NCI-H2171 (cell line): ENCODE measurements around the gene FXYD2.
"Not testable (repeated sequence)": the region's sequence is repeated elsewhere in the genome, so short reads cannot be mapped to it uniquely, and the experiment has no call there.

Source experiments
- DNase-seq: peaks from one replicate; lab custom pipeline; 2025; lab: John Stamatoyannopoulos, UW

The FXYD2 gene

DNA sequence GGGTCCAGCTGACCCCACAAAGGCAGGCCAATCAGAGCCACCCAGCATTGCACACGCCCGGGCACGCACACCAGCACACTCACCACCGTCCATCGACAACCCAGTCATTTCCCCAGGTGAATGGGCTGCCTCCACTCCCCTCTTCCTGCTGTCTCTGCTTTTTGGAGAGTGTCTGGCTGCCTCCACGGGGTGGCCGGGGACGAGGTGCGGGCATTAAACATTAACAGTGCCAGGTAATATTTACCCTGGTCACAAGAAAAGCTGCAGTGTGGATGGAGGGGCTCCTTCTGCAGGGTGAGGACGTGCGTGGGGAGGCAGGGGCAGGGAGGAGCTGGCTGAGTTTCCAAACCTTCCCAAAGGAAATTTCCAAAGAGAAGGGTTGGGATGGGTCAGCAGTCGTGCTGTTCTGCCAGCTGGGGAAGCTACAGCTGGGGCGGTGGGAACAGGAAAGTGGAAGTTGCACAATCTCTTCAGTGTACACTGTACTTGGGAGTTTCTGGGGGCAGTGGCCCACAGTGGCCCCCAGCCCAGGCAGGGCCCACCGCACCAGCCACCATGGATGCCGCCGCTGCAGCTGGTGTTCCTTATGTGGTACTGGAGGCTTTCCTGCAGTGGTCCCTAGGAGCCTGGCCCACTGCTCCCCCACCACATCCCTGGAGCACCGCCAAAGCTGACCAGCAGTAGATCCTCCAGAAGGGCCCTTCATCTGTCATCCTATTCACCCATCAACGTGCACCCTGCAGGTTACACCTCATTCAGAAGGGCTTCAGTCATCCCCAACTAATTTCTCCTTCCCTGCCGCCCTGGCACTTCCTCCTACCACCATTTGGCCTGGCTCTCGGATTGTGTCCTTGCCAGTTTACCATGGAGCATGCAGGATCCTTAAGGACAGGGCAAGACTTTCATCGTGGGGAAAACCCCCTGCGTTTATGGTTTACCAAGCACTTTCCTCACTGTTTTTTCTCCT lies at the start of gene FXYD2:
TSS of gene FXYD2 (minus strand) at position 174 of the 967 bp plus-strand sequence. CDS start at position 108, 66 bp downstream.
- no peak for DNase-seq

DNA sequence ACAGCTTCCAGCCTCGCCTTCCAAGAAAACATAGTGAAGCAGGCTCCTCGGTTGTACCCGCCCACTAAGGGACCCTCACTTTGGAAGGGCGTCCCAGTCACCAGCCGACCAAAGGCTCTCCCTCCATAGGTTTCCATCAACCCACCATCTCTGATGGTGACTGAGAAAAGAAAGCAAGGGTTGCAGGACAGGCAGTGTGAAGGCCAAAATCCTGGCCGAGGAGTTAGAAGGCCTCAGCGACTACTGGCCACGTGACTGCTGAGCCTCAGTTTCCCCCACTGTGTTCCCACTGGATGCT lies 49.2 kb upstream of the FXYD2 start:
- no peak for DNase-seq

DNA sequence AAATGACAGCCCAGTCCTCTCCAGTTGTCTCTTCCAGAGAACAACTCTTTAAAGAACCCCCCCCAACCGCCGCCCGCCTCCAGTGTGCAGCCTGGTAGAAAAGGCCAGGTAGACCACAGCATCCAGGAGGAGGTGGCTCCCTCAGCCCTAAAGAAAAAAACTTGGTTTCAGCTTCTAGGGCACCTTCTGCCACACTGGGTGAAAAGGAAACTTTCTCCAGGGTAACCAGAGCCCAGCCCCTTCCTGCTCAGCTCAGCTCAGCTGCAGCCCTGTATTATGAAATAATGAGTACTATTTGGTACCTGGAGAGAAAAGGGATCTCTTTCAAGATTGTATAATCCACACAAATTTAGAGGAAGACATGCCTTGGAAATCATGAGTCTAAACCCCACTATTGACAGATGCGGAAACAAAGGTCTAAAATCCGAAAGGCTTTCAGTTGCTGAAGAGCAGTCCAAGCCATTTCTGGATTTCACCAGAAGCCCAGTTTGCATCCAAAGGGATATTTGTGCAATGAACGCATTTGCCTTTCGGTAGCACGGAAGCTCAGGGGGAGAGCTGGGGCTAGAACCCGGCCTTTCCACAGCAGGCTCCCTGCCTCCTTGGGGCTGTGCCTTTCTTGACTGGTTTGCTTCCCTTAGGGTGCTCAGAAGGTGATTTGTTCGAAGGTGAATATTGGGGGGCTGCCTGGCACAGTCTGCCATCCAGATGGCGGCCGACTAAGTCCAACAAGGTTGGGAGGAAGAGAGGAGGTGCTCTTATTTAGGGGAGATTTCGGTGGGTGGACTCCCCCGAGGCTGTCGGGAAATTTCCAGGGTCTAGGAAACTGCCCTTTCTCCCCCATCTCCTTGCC lies 48.7 kb upstream of the FXYD2 start:
- no peak for DNase-seq

DNA sequence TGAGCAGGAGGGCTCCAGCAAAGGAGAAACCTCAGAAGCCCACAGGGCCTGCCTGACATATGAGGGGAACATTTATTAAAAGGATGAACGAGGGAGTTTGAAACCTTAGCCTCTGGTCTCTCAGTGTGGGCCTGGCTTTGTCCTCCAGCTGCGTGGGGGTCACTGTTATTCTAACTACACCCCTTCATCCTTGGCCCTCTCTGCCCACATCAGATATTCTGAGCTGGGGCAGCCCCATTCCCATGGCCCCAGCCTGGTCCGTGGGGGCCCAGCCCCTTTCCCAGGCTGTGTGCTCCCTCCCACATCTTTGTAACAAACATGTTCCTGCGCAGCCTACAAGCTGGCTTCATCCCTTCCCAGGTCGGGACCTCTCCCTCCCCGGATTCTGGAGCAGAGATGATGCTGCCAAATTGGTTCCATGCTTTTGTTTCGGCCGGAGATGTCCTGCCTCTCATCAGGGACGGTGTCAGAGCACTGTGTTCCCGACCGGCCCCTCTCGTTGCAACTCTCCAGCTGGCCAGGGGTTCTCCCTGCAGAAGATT lies 47.9 kb upstream of the FXYD2 start:
- DNase-seq, result no peak

DNA sequence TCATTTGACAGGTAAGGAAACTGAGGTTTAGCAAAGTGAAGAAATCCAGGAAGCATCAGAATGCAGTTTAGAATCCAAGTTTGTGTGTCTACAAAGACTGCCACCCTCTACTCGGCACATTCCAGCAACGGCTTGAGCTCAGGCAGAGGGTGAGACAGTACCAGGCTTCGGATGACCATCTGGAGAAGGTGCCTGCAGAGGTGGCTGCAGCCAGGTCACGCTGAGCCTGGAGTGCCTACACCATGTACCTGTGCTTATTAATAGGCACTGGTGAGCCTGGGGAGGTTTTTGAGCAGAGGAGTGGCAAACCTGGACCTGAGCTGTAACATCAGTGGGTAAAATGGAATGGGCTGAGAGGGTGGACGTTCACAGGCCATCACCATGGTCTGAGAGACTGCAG lies 47.2 kb upstream of the FXYD2 start:
- no peak for DNase-seq

DNA sequence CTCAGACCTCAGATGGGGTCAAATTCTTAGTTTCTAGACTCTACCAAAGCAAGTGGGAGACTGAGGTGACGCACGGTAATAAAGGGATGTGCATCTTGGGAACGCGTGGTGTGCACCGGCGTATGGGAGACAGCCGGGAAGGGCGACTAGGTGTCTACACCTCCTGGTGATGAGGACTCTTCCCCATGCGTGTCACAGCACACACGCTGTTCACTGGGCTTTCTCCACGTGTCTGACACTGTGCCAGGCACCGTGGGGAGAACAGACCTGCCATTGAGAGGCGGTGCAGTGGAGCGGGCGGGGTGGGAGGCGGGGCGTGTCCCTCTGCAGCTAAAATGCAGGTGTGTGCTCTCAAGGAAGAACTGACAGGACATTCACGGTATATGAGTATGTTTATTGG lies 46.6 kb upstream of the FXYD2 start:
- no peak for DNase-seq

DNA sequence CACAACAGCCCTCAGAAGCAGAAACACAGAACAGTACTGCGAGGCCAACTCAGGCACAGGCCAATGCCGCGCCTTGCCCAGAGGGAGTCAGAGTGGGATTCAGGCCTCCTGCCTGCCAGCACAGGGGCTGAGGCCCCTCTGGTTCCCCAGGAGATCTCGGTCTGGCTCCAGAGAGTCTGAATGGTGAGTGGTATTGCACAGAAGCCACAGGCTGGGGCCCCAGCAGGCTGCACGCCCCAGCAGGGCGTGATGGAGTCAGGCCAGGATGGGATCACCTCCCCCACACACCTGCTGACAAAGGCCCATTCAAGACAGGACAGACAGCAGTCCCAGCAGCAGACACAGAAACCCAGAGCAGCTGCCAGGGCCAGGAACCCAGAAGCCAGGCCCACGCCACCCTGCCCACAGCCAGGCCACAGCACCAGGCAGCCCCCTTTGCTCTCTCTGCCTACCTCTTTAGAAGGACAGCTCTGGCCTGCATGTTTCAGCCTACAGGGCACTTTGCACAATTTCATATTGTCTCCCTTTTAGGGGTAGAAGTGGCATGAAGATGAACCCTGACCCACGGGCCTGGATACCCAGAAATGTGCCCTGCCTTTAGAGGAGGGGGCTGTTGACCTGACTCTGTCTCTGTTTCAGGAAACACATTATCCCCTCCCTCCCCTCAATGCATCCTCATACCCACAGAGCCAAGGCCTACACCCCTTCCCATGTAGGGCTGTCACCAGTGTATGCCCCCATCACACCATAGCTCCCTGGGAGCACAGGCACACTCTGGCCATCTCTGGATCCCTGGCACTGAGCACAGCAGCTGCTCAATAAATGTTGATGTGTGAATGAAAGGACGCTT lies 45.8 kb upstream of the FXYD2 start:
- no peak for DNase-seq

DNA sequence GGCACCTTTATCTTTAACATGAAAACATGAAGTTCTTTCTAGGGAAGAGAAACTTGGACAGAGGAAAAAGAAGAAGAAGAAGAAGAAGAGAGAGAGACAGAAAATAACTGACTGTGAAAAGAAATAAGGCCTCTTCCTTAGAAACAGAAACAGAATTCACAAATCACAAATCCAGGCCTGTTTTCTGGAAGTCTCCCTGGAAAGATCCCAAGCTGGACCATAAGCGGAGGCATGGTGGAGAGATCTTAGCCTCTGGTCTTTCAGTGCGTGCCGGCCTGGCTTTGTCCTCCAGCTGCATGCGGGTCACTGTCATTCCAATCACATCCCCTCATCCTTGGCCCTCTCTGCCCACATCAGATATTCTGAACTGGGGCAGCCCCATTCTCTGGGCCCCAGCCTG lies 45.1 kb upstream of the FXYD2 start:
- no peak for DNase-seq

DNA sequence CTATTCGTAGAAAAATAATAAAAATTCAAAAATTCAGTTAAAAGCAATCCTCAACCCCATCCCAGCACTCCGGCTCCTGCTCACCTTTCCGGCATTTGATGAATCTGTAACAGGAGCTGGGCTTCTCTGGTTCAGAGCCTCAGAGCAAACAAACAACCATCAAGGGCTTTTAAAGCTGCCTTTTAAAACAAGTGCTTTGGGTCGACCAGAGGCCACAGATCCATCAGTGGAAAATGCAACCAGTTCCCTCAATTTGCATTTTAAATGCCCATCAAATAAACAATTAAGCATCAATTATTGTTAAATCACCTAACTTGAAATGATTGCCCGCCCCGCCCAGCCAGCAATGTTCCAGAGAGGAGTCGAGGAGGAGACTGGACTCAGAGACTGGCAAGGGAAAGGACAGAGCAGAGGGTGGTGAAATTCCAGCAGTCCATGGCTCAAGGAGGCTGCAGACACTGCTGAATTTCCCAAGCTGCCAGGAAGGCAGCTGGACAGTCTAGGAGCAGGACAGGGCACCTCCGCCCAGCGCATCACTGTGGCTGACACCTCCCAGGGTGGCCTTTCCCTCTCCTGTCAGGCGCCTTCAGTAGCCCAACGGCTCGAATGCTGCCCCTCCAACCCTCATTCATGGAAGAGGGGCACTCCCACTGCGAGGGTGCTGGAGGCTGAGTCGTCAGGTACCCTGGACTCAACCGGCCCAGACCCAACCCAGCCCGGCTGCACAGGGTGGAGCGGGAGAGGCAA lies 44.4 kb upstream of the FXYD2 start:
- DNase-seq, result no peak

DNA sequence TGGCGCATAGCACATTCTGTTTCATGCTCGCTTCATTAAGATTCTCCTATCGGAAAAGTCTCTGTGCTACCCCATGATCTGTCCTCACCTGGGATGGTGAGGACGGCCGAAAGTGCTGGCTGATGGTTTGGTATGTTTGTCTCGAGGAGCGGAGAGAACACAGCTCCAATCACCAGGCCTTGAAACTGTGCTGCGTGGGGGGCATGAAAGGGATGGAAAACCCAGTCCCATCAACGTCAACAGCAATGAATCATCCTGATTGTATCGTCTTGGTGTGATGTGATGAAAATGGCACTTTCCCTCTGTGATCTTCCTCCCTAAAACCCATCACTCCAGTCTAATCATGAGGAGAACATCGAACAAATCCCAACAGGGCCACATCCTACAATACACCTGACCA lies 43.5 kb upstream of the FXYD2 start:
- no peak for DNase-seq

DNA sequence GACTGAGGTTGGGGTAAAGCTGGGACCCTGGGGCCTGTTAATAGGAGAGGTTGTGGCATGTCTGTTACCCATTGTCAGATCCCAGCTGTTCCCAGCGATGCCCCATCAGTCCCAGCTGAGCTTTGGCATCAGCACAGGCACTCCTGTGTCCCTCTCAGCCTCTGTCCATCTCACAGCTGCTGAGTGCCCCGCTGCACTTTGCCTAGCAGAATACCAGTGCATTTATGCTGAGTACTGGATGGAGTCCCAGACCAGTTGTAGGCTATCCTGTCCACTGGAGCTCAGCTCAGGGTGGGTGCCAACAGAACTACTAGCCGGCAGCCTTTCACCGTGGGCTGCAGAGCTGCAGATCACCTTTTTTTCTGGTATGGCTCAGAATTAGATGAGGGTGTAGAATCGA lies 42.0 kb upstream of the FXYD2 start:
- no peak for DNase-seq

DNA sequence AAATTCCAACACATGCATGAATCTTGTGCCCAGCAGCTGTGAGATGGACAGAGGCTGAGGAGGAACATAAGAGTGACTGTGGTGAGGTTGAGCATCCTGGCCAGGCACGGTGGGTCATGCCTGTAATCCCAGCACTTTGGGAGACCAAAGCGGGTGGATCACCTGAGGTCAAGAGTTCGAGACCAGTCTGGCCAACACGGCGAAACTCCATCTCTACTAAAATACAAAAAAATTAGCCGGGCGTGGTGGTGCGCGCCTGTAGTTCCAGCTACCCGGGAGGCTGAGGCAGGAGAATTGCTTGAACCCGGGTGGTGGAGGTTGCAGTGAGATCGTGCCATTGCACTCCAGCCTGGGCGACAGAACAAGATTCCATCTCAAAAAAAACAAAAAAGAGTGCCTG lies 41.0 kb upstream of the FXYD2 start:
- not testable (repeated sequence) for DNase-seq

DNA sequence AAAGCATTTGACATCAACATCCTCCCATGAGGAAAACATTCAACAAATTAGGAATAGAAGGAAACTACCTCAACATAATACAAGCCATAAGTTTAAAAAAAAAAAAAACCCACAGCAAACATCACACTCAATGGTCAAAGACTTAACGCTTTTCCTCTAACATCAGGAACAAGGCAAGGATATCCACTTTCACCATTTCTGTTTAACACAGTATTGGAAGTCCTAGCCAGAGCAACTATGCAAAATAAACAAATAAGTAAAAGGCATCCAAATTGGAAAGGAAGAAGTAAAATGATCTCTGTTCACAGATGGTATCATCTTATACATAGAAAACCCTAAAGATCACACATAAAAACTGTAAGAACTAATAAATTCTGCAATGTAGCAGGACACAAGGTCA lies 38.8 kb upstream of the FXYD2 start:
- DNase-seq, result no peak

DNA sequence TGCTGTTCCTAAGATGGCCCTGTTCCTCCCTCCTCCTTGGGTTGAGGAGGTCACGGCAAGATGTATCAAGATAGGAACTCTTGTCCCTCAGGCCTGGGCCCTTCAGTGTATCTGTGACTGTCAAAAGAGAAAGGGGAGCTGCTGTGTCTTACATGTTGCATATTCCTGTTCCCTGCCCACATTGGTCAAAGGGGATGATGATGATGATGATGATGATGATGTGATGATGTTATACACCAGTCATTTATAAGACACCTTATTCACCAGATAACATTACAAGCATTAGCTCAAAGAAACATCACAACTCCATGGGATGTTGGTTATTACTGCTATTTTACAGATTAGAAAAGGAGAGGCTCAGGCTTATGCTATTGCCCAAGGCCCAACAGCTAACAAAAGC lies 38.2 kb upstream of the FXYD2 start:
- DNase-seq, result no peak

DNA sequence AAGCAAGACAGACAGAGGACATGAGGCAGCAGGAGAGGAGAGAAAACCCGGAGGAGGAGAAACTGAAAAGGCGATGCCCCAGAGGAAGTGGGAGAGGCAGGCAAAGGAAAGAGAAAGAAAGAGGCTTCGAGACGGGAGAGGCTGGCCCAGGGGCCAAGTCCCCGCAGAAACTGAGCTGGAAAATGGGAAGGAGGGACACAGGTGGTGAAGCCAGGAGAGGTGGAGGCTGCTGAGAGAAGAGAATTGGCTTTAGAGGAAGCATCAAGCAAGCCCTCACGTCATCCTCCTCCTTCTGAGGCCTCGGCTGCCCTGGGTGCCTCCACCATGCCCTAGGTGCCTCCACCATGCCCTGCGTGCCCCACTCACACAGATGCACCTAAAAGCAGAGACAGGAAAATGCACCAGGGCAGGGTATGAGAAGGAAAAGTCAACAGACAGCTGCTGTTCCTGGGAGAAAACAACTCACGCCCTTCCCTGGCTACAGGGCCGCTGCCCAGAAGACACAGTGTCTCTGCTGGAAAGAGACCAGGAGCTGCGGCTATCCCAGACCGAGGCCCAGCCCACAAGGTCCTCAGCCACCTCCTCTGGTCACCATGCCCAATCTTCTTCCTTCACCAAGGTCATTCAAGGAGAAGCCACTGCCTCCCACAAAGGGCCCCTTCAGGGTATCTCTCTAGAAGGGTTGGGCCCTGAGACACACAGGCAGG lies 37.6 kb upstream of the FXYD2 start:
- DNase-seq, result no peak

DNA sequence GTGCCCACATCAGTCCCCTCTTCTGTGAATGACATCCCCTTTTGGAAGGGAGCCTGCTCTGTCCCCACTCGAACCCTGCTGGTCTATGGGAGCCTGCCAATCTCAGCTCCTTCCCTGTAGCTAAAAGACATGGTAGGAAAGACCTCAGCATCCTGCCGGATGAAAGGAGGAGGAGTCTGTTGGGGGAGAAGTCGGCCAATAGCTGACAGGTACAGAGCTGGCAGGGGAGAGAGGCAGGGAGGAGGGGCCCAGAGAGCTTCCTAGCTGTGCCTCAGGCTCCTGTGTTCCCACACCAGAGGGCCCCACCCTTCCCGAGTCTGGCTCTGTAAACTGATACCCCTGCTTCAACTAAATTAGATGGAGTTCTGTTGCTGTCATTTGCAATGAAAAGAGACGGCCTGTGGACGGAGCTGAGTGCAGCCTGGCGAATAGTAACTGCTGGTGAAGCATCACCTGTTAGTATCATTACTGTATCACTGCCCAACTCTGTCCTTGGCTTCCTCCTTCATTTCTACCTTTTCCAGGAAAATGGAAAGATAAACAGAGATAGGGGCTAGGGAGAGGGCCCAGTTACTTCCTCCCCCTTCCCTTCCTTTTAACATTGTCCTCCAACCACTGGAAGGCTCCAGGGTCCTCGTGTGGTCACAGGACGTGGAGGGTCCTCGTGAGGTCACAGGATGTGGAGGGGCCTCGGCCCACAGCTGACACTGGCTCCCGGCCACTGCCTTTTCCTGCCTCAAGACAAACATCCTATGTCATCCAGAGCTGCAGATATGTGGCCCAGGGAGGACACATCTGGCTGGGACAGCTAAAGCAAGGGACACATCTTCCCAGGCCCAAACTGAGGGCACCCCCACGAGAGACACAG lies 36.8 kb upstream of the FXYD2 start:
- DNase-seq, result peak; percentile 63

DNA sequence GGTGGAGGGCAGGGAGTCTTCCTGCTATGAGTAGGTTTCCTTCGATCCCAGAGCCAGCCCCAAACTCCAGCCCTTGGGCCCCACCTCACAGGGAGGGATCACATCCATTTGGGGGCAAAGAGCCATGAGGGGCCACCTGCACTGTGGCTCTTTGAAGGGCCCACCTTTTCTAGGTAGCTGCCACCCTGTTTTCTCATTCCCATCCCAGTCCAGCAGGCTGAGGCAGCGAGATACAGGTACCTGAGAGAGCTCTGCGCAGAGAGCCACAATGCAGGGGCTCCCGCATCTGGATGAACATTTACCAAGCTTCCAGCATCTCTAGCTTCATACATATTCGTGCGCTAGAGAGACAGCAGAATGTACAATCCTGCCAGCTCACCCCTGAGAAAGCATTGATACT lies 35.6 kb upstream of the FXYD2 start:
- no peak for DNase-seq

DNA sequence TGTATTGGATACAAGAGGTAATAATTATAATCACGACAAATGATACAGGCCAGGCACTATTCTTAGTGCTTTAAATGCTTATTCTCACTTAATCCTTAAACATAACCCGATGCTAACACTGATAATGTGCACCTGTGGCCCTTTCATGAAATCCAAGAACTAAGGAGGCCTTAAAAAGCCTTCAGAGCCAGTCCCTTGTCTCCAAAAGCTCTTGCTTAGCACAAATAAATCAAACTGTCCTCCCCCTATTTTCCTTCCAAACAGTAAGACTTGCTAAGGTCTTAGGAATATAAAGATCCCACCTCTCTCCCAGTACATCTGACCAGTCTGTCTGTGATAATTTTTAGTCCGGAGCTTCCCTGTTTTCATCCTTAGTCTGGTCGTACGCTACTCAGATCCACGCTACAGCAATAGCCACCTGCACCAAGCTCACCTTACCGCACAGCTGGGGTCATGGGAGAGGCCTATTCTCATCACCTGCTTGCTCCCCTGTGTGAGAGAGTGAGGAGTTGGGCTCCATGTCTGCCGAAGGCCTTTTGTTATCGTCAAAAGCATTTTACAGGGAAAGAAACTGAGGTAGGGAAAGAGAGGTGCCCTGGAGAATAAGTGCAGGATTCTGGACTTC lies 35.1 kb upstream of the FXYD2 start:
- no peak for DNase-seq

DNA sequence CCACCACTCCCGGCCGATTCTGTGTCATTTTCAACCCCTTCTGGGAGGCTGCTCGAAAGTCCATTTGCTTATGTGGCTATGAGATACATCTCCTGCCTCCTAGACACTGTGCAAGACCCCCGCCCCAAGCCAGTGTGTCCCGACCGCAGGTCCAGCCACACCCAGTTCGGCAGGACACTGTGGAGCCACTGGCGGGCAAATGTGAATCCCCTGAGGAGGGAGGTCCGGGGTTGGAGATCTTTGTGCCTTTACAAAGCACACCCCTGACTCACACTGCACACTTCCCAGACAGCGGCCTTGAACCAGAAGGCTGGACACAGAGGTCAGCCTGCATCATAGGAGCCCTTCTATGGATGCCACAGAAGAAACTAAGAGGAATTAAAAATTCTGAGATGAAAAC lies 34.5 kb upstream of the FXYD2 start:
- no peak for DNase-seq
